Stimulated activated CD8-positive, alpha-beta memory T cell treated with anti-CD3 and anti-CD28 coated beads, Interleukin-12 subunit alpha, Interleukin-12 subunit beta, amount 100 ng/mL, for 4 hours (primary cell): ENCODE results near the gene BEGAIN.

ENCODE experiments used
- DNase-seq: peaks from one replicate; pipeline ENCODE4 v3.0.0-alpha.2; 2020; ENCODE audit warnings: low read depth

The BEGAIN gene

DNA sequence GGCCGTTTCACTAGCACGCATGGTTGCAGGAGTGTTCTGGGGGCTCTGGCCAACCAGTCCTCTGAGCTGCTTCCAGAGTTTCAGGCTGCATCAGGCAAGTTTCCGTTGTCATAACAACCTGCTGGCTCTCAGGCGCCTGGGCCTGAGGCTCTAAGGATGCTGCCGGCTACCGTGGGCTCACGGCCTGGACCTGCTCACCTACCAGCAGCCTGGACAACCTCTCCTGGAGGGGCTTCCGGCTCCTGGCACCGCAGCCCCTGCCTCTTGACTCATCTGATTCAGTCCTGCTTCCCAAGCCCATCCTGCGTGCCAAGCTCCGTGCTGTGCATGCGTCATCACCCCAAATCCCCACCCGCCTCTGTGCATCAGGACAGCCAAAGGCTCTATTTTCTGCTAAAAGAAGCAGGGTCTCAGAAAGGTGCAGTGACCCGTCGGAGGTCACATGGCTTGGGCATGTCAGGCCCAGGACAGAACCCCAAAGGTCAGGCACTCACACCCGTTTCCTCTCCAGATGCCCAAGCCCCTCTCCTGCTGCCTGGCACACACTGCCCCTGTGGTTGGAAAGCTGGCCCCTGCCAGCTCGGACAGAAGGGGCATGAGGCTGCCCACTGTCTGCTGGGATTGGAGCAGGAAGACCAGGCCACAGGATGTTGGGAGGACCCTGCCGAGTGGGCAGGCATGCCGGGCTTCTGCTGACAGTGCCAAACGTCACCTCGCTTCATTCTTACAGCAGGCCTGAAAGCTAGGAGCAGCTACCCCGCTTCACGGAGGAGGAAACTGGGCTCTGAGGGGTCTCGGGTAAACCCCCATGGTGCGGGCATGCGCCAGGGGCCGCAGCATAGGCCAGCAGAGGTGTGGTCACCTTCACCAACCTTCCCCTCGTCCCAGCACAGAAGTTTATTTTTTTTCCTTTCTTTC lies 5.7 kb downstream of the BEGAIN start:
- no peak for DNase-seq

DNA sequence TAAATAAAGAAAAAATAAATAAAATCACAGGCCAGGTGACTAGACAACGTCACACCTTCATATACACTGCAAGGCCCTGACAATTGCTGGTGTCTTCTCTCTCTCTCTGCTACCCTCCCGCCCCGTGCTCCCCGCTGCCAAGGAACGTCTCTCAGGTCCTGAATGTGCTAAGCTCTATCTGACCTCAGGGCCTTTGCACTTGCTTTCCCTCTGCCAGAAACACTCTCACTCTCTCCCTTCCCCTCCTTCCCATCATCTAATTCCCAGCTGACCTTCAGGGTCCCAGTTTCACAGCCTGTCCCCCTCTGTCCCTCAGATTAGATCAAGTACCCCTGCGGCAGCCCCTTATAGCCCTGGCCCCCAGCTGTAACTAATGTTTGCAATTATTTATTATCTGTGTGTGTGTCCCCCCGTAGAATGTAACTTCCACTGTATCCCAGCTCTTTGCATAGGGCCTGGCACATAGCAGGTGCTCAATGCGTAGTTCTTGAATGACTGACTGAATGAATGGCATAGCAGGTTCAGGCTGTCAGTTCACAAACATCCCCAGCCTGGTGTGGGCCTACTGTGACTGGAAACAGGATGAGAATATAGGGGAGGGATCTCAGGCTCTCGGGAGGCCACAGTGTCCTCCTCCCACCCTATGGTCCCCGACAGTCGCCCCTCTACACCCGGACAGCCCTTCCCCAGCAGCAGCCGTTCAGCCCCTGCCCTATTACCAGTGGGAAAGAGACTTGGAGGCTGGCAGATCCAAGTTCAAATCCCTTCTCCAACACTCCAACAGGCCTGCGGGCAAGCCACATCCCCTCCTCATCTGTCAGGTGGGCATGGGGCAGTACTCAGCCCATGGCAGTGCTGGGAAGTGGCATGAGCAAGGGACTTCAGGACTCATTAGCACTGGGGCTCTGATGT lies 6.6 kb downstream of the BEGAIN start:
- DNase-seq: no peak

DNA sequence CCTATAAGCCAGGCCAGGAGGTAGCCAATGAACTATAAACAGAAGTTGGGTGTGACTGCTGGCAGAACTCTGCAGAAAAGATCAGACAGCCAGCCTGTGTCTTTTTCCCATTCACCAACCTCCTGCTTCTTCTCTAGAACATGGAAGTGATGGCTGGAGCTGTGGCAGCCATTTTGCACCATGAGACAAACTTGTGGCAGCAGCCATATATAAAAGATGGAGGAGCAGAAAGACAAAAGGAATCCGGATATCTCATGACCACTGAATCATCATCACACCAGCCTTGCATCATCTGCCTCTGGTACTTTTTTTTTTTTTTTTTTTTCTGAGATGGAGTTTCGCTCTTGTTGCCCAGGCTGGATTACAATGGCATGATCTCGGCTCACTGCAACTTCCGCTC lies 8.7 kb downstream of the BEGAIN start:
- no peak for DNase-seq

GRCh38 chr14:100577986-100578431 lies 9.2 kb downstream of the BEGAIN start:
- no peak for DNase-seq

- DNase-seq: no peak
Measured at GRCh38 chr14:100577321-100577985, 9.8 kb downstream of the BEGAIN start.

DNA sequence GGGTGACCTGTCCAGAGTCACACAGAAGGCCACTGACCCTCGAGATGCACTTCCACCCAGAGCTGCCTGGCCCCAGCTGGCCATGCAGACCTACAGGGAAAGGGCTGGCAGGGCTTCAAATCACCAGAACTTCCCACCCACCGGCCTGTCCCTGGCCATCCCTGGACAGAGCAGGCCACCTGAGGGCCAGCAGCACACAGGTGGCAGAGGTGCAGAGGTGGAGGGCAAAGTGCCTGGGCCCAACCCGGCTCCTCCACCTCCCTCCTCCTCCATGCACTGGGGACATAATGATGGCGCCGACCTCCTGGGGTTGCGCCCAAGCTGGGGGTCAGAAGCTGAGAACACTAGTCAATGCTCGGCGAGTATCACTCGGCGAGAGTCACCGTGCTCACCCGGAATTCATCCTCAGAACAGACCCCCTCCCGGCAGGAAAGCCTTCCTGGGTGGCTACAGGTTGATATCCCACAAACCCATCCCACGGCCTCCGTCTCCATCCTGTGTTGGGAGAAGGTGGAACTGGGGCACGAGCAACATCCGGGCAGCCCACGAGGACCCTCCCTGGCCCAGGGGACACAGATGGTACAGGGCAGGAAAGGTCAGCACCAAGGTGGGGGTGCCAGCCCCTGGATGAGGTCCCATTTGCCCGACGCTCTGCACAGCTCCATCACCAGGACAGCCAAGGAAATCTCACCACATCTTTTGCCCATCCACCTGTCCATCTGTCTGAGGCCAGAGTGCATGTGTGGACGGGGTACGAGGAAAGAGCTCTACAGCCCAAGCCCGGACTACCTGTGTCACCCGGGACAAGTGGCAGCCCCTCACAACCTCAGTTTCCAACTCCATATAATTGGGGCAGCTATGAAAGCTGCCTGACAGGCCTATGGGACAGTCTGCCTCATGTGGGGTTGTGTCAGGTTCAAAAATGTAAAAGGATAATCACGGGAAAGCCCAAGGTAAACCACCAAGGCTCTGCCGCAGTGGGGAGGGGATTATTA lies 10.8 kb downstream of the BEGAIN start:
- no peak for DNase-seq

DNA sequence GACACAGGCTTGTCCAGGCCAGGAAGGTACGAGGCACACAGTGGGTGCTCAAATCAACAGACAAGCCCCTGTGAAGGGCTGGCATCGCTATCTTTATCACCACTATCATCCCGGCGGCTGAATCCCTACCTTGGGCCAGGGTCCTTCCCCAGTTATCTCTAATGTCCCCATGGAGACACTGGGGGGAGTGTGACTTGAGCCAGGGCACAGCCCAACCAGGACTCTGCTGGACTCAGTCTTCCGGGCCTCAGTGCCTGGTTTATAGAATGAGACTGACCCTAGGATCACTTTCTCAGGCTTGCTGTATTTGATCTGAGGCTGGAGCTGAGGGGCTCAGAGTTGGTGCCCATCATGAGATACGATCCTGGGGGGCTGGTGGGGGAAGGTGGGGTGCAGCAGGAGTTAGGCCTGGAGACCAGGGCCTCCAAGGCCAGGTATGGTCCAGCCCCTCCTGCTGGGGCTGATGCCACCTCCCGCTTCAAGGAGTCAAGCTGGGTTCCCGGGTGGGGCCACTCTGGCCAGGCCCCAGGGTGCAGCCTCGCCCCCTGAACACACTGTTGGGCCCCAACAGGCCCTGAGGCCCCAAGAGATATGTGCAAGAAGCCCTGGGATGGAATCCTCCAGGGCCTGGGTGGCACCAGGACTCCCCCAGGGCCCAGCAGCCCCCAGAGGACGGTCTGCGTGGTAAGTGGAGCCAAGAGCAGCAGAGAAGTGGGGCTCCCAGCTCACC lies 11.8 kb downstream of the BEGAIN start:
- DNase-seq: no peak

- no peak for DNase-seq
Measured at GRCh38 chr14:100574642-100575031, 12.6 kb downstream of the BEGAIN start.

- no peak for DNase-seq
Measured at GRCh38 chr14:100573757-100574641, 13.2 kb downstream of the BEGAIN start.

GRCh38 chr14:100573002-100573756 lies 14.0 kb downstream of the BEGAIN start:
- DNase-seq: no peak

DNA sequence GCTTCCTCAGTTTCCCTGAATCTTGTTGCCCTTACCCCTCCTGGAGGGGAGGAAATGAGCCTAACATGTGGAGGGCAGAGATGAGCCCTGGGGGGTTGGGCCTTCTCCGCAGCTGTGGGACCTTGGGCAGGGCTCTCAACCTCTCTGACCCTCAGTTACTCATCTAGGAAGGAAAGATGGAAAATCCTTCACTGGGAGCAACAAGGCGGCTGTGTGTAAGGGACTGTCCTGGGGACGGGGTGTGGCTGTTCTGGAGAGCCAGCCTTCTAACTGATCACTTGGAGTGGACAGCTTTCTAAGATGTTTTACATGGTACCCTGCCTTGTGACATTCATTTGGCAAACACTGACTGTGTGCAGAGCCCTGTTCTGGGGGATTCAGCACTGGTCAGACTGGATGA lies 14.7 kb downstream of the BEGAIN start:
- DNase-seq: no peak

DNA sequence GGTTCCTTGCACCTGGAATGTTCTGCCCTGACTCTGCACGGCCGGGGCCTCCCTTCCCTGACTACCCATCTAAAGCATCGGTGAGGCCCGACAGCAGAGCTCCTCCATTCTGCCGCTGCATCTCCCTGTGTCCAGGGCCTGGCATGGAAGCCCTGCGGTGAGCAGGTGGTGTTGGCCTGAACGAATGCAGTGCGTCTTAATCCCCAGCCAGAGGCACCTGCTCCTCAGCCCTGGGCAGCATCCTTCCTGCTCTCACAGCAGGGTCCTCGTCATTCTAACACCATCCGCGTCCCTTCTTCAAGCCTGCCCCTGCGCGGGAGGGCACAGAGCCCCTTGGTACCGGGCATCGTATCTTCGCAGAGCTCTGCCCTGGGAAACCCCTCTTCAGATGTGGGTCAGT lies 15.4 kb downstream of the BEGAIN start:
- no peak for DNase-seq

- no peak for DNase-seq
Measured at GRCh38 chr14:100570726-100571454, 16.3 kb downstream of the BEGAIN start.

- no peak for DNase-seq
Measured at GRCh38 chr14:100569734-100570286, 17.4 kb downstream of the BEGAIN start.

DNA sequence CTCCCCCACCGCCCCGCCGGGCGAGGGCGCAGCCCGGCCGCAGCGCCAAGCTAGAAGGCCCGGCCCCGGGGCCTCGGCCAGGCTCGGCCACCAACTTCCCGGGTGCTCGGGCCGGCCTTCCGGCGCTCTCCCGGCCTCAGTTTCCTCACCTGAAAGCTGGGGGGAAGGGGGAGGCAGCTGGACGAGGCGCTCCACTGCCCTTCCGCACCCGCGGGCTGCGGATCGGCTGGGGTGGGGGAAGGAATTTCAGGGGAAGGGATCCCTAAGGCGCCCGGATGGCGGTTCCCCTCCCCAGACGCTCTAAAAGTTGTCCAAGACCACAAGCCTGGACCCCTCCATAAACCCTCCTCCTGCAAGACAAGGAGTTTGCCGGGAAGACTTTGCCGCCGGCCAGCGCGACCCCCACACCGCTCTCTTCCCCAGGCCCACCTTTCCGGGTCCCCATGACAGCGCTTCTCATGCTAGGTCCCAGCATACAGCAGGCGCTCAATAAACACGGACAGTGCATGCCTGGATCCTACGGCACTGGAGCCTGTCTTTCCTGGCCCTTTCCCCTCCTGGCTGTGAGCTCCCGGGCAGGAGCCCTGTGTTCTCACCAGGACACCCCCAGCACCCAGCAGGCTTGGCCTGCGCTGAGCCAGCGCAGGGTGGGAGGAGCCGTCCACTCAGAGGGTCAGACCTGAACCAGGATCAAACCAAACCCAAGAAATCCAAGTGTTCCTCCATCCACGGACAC lies 18.1 kb downstream of the BEGAIN start:
- no peak for DNase-seq

DNA sequence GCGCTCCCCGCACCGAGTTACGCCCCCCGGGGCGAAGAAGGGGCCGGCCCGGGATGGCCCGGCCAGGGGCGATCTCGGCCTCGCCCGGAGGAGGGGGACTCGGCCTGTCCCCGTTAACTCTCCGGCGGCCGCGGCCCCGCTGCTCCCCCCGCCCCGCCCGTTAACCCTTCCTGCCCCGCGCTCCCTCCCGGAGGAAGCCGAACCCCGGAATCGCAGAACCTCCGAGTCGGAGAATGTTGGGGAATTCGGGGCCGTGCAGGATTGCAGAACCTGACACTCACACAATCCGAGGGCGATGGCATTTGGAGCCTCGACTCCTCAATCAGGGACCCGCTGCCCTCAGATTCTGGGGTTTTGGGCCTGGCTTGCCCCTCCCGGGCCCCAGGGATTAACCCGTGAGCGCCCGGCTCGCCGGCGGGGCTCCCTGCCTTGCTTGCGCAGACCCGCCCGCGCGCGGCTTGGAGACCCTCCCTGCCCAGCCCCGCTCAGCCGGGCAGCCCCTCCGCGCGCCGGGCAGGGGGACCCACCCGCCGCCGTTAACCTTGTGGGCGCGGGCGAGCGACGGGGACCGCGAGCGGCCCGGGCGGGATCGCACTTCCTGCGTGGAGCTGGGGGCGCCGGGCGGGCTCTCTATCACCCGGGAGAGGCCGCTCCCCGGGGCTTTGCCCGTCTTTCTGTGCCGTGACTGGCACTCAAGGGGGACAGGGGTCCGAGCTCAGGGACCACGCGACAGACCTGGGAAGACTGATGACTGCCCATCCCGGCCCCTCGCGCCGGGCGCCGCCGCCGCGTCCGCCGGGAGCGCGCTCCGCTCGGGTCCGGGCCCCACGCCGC lies 18.8 kb downstream of the BEGAIN start:
- no peak for DNase-seq
